Calu3 (cell line): ENCODE results near the gene RGMA. TPM values are rescaled to one million over a fixed set of nuclear protein-coding genes. Genes with fewer than 3 reads are reported as not detected.

Source experiments
- BruUV-seq: library from RNA; stranded (reverse); fragments of 400-500 nt; replicated peaks from 2 replicates; lab custom pipeline; 2021; lab: Mats Ljungman, UMichigan
- CTCF ChIA-PET: fragments of 300-600 bp; sonication (Branson Sonifier 250); formaldehyde crosslinking; loops from one replicate; lab custom pipeline; 2022; ENCODE audit warnings: antibody characterized with exemption; lab: Charles Lee
- DNase-seq: peaks from one replicate; pipeline ENCODE4 v3.0.0; 2022
- H3K27ac Mint-ChIP-seq: one replicate; pipeline ENCODE4 v1.8.0; 2022; ENCODE audit warnings: mixed read lengths; ENCODE audit not compliant: unreplicated experiment
- H3K27me3 Mint-ChIP-seq: one replicate; pipeline ENCODE4 v1.8.0; 2022; ENCODE audit warnings: mixed read lengths; ENCODE audit not compliant: unreplicated experiment
- H3K36me3 Mint-ChIP-seq: one replicate; pipeline ENCODE4 v1.8.0; 2022; ENCODE audit warnings: mild to moderate bottlenecking, moderate library complexity, mixed read lengths; ENCODE audit not compliant: insufficient read depth, unreplicated experiment
- H3K4me1 Mint-ChIP-seq: one replicate; pipeline ENCODE4 v1.8.0; 2022; ENCODE audit warnings: mild to moderate bottlenecking, low read depth, mixed read lengths; ENCODE audit not compliant: unreplicated experiment
- H3K4me3 Mint-ChIP-seq: one replicate; pipeline ENCODE4 v1.8.0; 2022; ENCODE audit warnings: mild to moderate bottlenecking, low read depth, moderate library complexity, mixed read lengths; ENCODE audit not compliant: unreplicated experiment
- H3K9me3 Mint-ChIP-seq: one replicate; pipeline ENCODE4 v1.8.0; 2022; ENCODE audit warnings: low read depth, mixed read lengths; ENCODE audit not compliant: unreplicated experiment
- CTCF ChIP-seq: fragments of 200-600 bp; IDR thresholded peaks from one replicate; pipeline ENCODE4 v1.8.0; 2022; ENCODE audit warnings: antibody characterized with exemption; ENCODE audit not compliant: unreplicated experiment
- intact Hi-C: fragments of 100-400 bp; cut with micrococcal nuclease; formaldehyde crosslinking; loops from one replicate; pipeline ENCODE4 v1.10.0; 2022; ENCODE audit not compliant: unreplicated experiment
- total RNA-seq: library from RNA; stranded (reverse); gene quantifications from 2 replicates; pipeline ENCODE4 v1.2.3, GENCODE V29; 2022

The RGMA gene
- total RNA-seq, 1 experiment from 2014 or later = 0.78 TPM

- H3K4me1 Mint-ChIP-seq = peaks cover 10% of the 10 kb centered on the region
- no peak overlapping the region for H3K4me3 Mint-ChIP-seq
These were observed 32.2 kb downstream of the RGMA start for GRCh38 chr15:93056836-93057235.

GRCh38 chr15:93055211-93055610 lies 33.8 kb downstream of the RGMA start:
- Mint-ChIP-seq H3K9me3 (no peaks in the 10 kb centered on the region), H3K27ac (no peak overlapping the region), H3K4me3 (no peak overlapping the region), H3K27me3 (peaks cover 71% of the 10 kb centered on the region), H3K36me3 (peaks cover 4% of the 10 kb centered on the region), H3K4me1 (no peaks in the 10 kb centered on the region)
- BruUV-seq = no TSS peak
- intact Hi-C loops = no loop called here
- TF ChIP-seq CTCF = no peak
- CTCF ChIA-PET = no interaction called here
- DNase-seq = no peak

More at GRCh38 chr15:93056836-93057235, 32.2 kb downstream of the RGMA start:
- BruUV-seq = no TSS peak
- peaks cover 4% of the 10 kb centered on the region for H3K36me3 Mint-ChIP-seq
- H3K27me3 Mint-ChIP-seq = peaks cover 75% of the 10 kb centered on the region
- H3K9me3 Mint-ChIP-seq = no peaks in the 10 kb centered on the region
- H3K27ac Mint-ChIP-seq = no peak overlapping the region
- intact Hi-C loops = no loop called here
- DNase-seq = no peak
- CTCF ChIA-PET = no interaction called here
- no peak for TF ChIP-seq CTCF

- Mint-ChIP-seq H3K9me3 (no peaks in the 10 kb centered on the region), H3K27me3 (peaks cover 71% of the 10 kb centered on the region), H3K36me3 (peaks cover 4% of the 10 kb centered on the region), H3K4me1 (no peaks in the 10 kb centered on the region), H3K27ac (no peak overlapping the region), H3K4me3 (no peak overlapping the region)
- CTCF ChIA-PET = no interaction called here
- no TSS peak for BruUV-seq
- no peak for TF ChIP-seq CTCF
- no peak for DNase-seq
- intact Hi-C loops = no loop called here
These were observed 36.7 kb downstream of the RGMA start for GRCh38 chr15:93052090-93052879.

GRCh38 chr15:93051236-93052089 lies 37.5 kb downstream of the RGMA start:
- intact Hi-C loops = no loop called here
- TF ChIP-seq CTCF = no peak
- no TSS peak for BruUV-seq
- Mint-ChIP-seq H3K36me3 (peaks cover 4% of the 10 kb centered on the region), H3K27ac (no peak overlapping the region), H3K27me3 (peaks cover 71% of the 10 kb centered on the region), H3K4me1 (no peaks in the 10 kb centered on the region), H3K4me3 (no peak overlapping the region), H3K9me3 (no peaks in the 10 kb centered on the region)
- DNase-seq = no peak
- CTCF ChIA-PET = no interaction called here
